ENCODE results near the gene LARP4B. TPM values are rescaled to one million over a fixed set of nuclear protein-coding genes. Genes with fewer than 3 reads are reported as not detected.

The LARP4B gene
- total RNA-seq, 2 experiments from 2014 or later, result 99.0 to 103 TPM

- peaks cover 35% of the 10 kb centered on the region for H3K4me1 Mint-ChIP-seq
- H3K27ac Mint-ChIP-seq, result no peak overlapping the region
- no peak for DNase-seq
- H3K9me3 Mint-ChIP-seq, result no peaks in the 10 kb centered on the region
- ChIA-PET POLR2A (no interaction called here), CTCF (no interaction called here)
- H3K36me3 Mint-ChIP-seq (ENCODE audit: low read depth), result peaks cover 68% of the 10 kb centered on the region
- no peaks in the 10 kb centered on the region for H3K27me3 Mint-ChIP-seq
- no peak overlapping the region for H3K4me3 Mint-ChIP-seq
Measured at GRCh38 chr10:844552-844951, 87.0 kb downstream of the LARP4B start.

- ChIA-PET CTCF (no interaction called here), POLR2A (no interaction called here)
- Mint-ChIP-seq H3K4me3 (no peak overlapping the region), H3K36me3 (ENCODE audit: low read depth) (peaks cover 69% of the 10 kb centered on the region), H3K27me3 (no peaks in the 10 kb centered on the region), H3K27ac (no peak overlapping the region), H3K9me3 (no peaks in the 10 kb centered on the region), H3K4me1 (peaks cover 32% of the 10 kb centered on the region)
- DNase-seq, result no peak
Measured at GRCh38 chr10:843703-844102, 87.8 kb downstream of the LARP4B start.

GRCh38 chr10:842795-843194 lies 88.7 kb downstream of the LARP4B start:
- Mint-ChIP-seq H3K4me3 (no peak overlapping the region), H3K27ac (no peak overlapping the region), H3K9me3 (no peaks in the 10 kb centered on the region), H3K4me1 (peaks cover 32% of the 10 kb centered on the region), H3K36me3 (ENCODE audit: low read depth) (peaks cover 73% of the 10 kb centered on the region), H3K27me3 (no peaks in the 10 kb centered on the region)
- ChIA-PET POLR2A (interaction anchor here (1.0 kb wide), 1 partner anchor 14 kb away, joined by 4 read pairs; no protein-coding TSS in a partner anchor), CTCF (no interaction called here)
- no peak for DNase-seq

GRCh38 chr10:841535-841934 lies 90.0 kb downstream of the LARP4B start:
- ChIA-PET POLR2A (no interaction called here), CTCF (no interaction called here)
- Mint-ChIP-seq H3K9me3 (no peaks in the 10 kb centered on the region), H3K4me1 (peaks cover 24% of the 10 kb centered on the region), H3K27me3 (no peaks in the 10 kb centered on the region), H3K36me3 (ENCODE audit: low read depth) (peaks cover 69% of the 10 kb centered on the region), H3K4me3 (no peak overlapping the region), H3K27ac (no peak overlapping the region)
- DNase-seq, result no peak

- Mint-ChIP-seq H3K4me1 (peaks cover 7% of the 10 kb centered on the region), H3K4me3 (no peak overlapping the region), H3K36me3 (ENCODE audit: low read depth) (peaks cover 64% of the 10 kb centered on the region), H3K9me3 (no peaks in the 10 kb centered on the region), H3K27me3 (no peaks in the 10 kb centered on the region), H3K27ac (no peak overlapping the region)
- ChIA-PET CTCF (interaction anchor here (1.0 to 1.2 kb wide), 2 partner anchors 25 to 230 kb away, joined by 3 to 4 read pairs; no protein-coding TSS in a partner anchor), POLR2A (no interaction called here)
- no peak for DNase-seq
Measured at GRCh38 chr10:839550-840205, 91.8 kb downstream of the LARP4B start.

GRCh38 chr10:836782-837181 lies 94.7 kb downstream of the LARP4B start:
- H3K9me3 Mint-ChIP-seq, result no peaks in the 10 kb centered on the region
- ChIA-PET POLR2A (no interaction called here), CTCF (no interaction called here)
- H3K27me3 Mint-ChIP-seq, result no peaks in the 10 kb centered on the region
- DNase-seq, result no peak
- no peak overlapping the region for H3K4me3 Mint-ChIP-seq
- no peaks in the 10 kb centered on the region for H3K4me1 Mint-ChIP-seq
- no peak overlapping the region for H3K27ac Mint-ChIP-seq
- peaks cover 73% of the 10 kb centered on the region for H3K36me3 Mint-ChIP-seq (ENCODE audit: low read depth)

GRCh38 chr10:834493-834892 lies 97.0 kb downstream of the LARP4B start:
- Mint-ChIP-seq H3K36me3 (ENCODE audit: low read depth) (peaks cover 70% of the 10 kb centered on the region), H3K27ac (no peak overlapping the region), H3K4me1 (no peaks in the 10 kb centered on the region), H3K4me3 (no peak overlapping the region), H3K9me3 (no peaks in the 10 kb centered on the region), H3K27me3 (no peaks in the 10 kb centered on the region)
- DNase-seq, result no peak
- ChIA-PET POLR2A (no interaction called here), CTCF (no interaction called here)

- ChIA-PET CTCF (no interaction called here), POLR2A (no interaction called here)
- no peaks in the 10 kb centered on the region for H3K27me3 Mint-ChIP-seq
- no peak for DNase-seq
- no peaks in the 10 kb centered on the region for H3K9me3 Mint-ChIP-seq
- H3K4me3 Mint-ChIP-seq, result no peak overlapping the region
- no peak overlapping the region for H3K27ac Mint-ChIP-seq
- H3K36me3 Mint-ChIP-seq (ENCODE audit: low read depth), result peaks cover 69% of the 10 kb centered on the region
- no peaks in the 10 kb centered on the region for H3K4me1 Mint-ChIP-seq
Measured at GRCh38 chr10:829241-829640, 102.3 kb downstream of the LARP4B start.

GRCh38 chr10:828191-828590 lies 103.3 kb downstream of the LARP4B start:
- no peaks in the 10 kb centered on the region for H3K27me3 Mint-ChIP-seq
- ChIA-PET CTCF (no interaction called here), POLR2A (no interaction called here)
- no peaks in the 10 kb centered on the region for H3K9me3 Mint-ChIP-seq
- peaks cover 73% of the 10 kb centered on the region for H3K36me3 Mint-ChIP-seq (ENCODE audit: low read depth)
- DNase-seq, result no peak
- no peak overlapping the region for H3K27ac Mint-ChIP-seq
- H3K4me1 Mint-ChIP-seq, result peaks cover 9% of the 10 kb centered on the region
- no peak overlapping the region for H3K4me3 Mint-ChIP-seq

- Mint-ChIP-seq H3K9me3 (no peaks in the 10 kb centered on the region), H3K27me3 (no peaks in the 10 kb centered on the region)
- CTCF ChIA-PET, result no interaction called here
Measured at GRCh38 chr10:824946-825345, 106.6 kb downstream of the LARP4B start.

GRCh38 chr10:824497-824896 lies 107.0 kb downstream of the LARP4B start:
- H3K4me3 Mint-ChIP-seq, result no peak overlapping the region
- DNase-seq, result no peak
- H3K27me3 Mint-ChIP-seq, result no peaks in the 10 kb centered on the region
- H3K9me3 Mint-ChIP-seq, result no peaks in the 10 kb centered on the region
- CTCF ChIA-PET, result no interaction called here
- POLR2A ChIA-PET, result no interaction called here
- no peak overlapping the region for H3K27ac Mint-ChIP-seq
- peaks cover 80% of the 10 kb centered on the region for H3K36me3 Mint-ChIP-seq (ENCODE audit: low read depth)
- H3K4me1 Mint-ChIP-seq, result peaks cover 37% of the 10 kb centered on the region

More at GRCh38 chr10:824946-825345, 106.6 kb downstream of the LARP4B start:
- peaks cover 80% of the 10 kb centered on the region for H3K36me3 Mint-ChIP-seq (ENCODE audit: low read depth)
- H3K4me1 Mint-ChIP-seq, result peaks cover 35% of the 10 kb centered on the region
- no peak overlapping the region for H3K4me3 Mint-ChIP-seq
- POLR2A ChIA-PET, result no interaction called here
- no peak for DNase-seq
- H3K27ac Mint-ChIP-seq, result no peak overlapping the region

GRCh38 chr10:822661-823367 lies 108.7 kb downstream of the LARP4B start:
- H3K27me3 Mint-ChIP-seq, result no peaks in the 10 kb centered on the region
- H3K4me3 Mint-ChIP-seq, result no peak overlapping the region
- H3K27ac Mint-ChIP-seq, result peak overlapping the region; percentile 13
- no peaks in the 10 kb centered on the region for H3K9me3 Mint-ChIP-seq
- ChIA-PET CTCF (no interaction called here), POLR2A (interaction anchor here (1.2 kb wide), 1 partner anchor 107 kb away, joined by 3 read pairs; no protein-coding TSS in a partner anchor)
- H3K4me1 Mint-ChIP-seq, result peaks cover 39% of the 10 kb centered on the region
- DNase-seq, result no peak
- H3K36me3 Mint-ChIP-seq (ENCODE audit: low read depth), result peaks cover 74% of the 10 kb centered on the region

- CTCF ChIA-PET, result no interaction called here
- Mint-ChIP-seq H3K27ac (no peak overlapping the region), H3K4me1 (peaks cover 39% of the 10 kb centered on the region), H3K9me3 (no peaks in the 10 kb centered on the region), H3K4me3 (no peak overlapping the region), H3K36me3 (ENCODE audit: low read depth) (peaks cover 77% of the 10 kb centered on the region), H3K27me3 (no peaks in the 10 kb centered on the region)
- POLR2A ChIA-PET, result no interaction called here
- no peak for DNase-seq
Measured at GRCh38 chr10:822197-822596, 109.3 kb downstream of the LARP4B start.

GRCh38 chr10:821322-821721 lies 110.2 kb downstream of the LARP4B start:
- CTCF ChIA-PET, result no interaction called here
- H3K4me1 Mint-ChIP-seq, result peaks cover 39% of the 10 kb centered on the region
- no peaks in the 10 kb centered on the region for H3K27me3 Mint-ChIP-seq
- peaks cover 82% of the 10 kb centered on the region for H3K36me3 Mint-ChIP-seq (ENCODE audit: low read depth)
- no peak for DNase-seq
- H3K4me3 Mint-ChIP-seq, result no peak overlapping the region
- H3K9me3 Mint-ChIP-seq, result no peaks in the 10 kb centered on the region
- POLR2A ChIA-PET, result no interaction called here
- peak overlapping the region; percentile 13 for H3K27ac Mint-ChIP-seq

All from activated CD4-positive, alpha-beta memory T cell treated with anti-CD3 and anti-CD28 coated beads, Interleukin-2, amount 10 ng/mL, durations not matched to agents 7 days and 5 days (primary cell).